Stomach smooth muscle (tissue), 2 donors: ENCODE results near the gene SHLD2.

ENCODE experiments used
- H3K27ac ChIP-seq: one replicate; pipeline ENCODE4 v1.7.0; 2013; ENCODE audit warnings: mild to moderate bottlenecking, low read length, inconsistent platforms
- H3K27me3 ChIP-seq, 2 donors: one replicate each; pipeline ENCODE4 v1.7.0; 2013; ENCODE audit warnings: low read length in 2 of 2; ENCODE audit not compliant: insufficient read depth in 2 of 2, control insufficient read depth in 1 of 2
- H3K36me3 ChIP-seq, 2 donors: one replicate each; pipeline ENCODE4 v1.7.0; 2013; ENCODE audit warnings: low read length in 2 of 2; ENCODE audit not compliant: control insufficient read depth in 2 of 2, insufficient read depth in 2 of 2
- H3K4me1 ChIP-seq: one replicate; pipeline ENCODE4 v1.7.0; 2013; ENCODE audit warnings: low read length; ENCODE audit not compliant: control insufficient read depth, insufficient read depth
- H3K4me3 ChIP-seq, 2 donors: one replicate each; pipeline ENCODE4 v1.7.0; 2013; ENCODE audit warnings: low read length in 2 of 2
- H3K9ac ChIP-seq, 2 donors: one replicate each; pipeline ENCODE4 v1.7.0; 2013; ENCODE audit warnings: low read length in 2 of 2, mild to moderate bottlenecking in 1 of 2
- H3K9me3 ChIP-seq, 2 donors: one replicate each; pipeline ENCODE4 v1.7.0; 2013; ENCODE audit warnings: low read length in 2 of 2; ENCODE audit not compliant: control insufficient read depth in 2 of 2
- donor health status: healthy.
- donor health status: Pancreatic carcinoma.

Gene SHLD2, protein sequence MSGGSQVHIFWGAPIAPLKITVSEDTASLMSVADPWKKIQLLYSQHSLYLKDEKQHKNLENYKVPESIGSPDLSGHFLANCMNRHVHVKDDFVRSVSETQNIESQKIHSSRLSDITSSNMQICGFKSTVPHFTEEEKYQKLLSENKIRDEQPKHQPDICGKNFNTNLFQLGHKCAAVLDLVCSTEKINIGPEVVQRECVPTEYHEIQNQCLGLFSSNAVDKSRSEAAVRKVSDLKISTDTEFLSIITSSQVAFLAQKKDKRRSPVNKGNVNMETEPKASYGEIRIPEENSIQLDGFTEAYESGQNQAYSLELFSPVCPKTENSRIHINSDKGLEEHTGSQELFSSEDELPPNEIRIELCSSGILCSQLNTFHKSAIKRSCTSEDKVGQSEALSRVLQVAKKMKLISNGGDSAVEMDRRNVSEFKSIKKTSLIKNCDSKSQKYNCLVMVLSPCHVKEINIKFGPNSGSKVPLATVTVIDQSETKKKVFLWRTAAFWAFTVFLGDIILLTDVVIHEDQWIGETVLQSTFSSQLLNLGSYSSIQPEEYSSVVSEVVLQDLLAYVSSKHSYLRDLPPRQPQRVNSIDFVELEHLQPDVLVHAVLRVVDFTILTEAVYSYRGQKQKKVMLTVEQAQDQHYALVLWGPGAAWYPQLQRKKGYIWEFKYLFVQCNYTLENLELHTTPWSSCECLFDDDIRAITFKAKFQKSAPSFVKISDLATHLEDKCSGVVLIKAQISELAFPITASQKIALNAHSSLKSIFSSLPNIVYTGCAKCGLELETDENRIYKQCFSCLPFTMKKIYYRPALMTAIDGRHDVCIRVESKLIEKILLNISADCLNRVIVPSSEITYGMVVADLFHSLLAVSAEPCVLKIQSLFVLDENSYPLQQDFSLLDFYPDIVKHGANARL

DNA sequence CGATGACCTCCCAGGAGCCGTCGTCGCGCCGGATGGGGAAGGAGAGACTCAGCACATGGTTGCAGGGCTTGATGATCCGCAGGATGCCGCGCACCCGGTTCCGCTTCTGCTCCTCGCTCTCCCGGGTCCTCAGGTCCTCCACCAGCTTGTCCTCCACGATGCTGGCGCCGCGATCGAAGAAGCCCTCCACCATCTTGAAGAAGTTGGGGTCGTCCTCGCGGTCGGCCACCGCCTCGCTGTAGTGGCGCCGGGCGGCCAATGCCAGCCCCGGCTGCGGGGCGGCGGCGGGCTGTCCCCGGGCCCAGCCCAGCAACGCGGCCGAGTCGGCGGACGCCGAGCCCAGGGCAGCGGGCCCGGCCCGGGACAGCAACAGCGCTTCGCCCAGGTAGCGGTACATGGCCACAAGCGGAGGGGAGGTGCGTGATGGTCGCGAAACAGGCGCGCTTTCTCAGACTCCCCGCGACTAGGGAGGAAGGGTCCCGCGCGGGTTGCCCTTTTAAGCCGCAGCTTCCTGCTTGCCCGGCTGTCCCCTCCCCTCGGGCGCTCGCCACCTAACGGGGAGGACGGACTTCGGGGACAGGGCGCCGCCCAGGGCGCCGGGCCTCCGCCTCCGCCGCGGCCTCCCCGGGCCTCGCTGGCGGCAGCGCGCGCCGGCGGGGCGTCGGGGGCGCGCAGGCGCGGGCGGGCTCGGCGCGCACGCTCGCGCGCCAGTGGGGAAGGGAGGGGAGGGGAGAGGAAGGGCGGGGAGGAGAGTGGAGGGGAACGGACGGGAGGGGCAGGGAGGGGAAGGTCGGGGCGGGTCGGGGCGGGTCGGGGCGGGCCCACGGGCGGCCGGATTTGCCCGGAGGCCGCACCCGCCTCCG, at the start of gene SHLD2, which contains the start of gene GLUD1:
Gene SHLD2 (plus strand): TSS at position 834 of the 863 bp plus-strand sequence. CDS start 56,149 bp downstream, outside the sequence.
Gene GLUD1 (minus strand): TSS at position 471 of the 863 bp plus-strand sequence. CDS start 74 bp downstream, at position 397.
- Histone ChIP-seq H3K27me3 (no peaks in the 10 kb centered on the region), H3K9ac (peak within 1 kb of the TSS; percentile 75 to 82), H3K27ac (peak within 1 kb of the TSS; percentile 77), H3K9me3 (no peaks in the 10 kb centered on the region), H3K36me3 (peaks cover 0 to 2% of the 10 kb centered on the region in 2 donors), H3K4me3 (peak within 1 kb of the TSS; percentile 89), H3K4me1 (peaks cover 9% of the 10 kb centered on the region)

DNA sequence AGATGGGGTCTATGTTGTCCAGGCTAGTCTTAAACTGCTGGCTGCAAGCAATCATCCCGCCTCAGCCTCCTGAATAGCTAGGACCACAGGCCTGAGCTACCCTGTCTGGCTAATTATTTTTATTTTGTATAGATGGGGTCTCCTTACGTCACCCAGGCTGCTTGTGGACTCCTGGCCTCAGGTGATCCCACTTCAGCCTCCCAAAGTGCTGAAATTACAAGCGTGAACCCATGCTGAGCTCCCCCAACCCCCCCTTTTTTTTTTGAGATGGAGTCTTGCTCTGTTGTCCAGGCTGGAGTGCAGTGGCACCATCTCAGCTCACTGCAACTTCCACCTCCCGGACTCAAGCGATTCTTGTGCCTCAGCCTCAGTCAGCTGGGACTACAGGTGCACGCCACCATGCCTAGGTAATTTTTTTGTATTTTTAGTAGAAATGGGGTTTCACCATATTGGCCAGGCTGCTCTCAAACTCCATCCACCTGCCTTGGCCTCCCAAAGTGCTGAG, 49.5 kb upstream of the SHLD2 start:
- Histone ChIP-seq H3K4me1 (no peaks in the 10 kb centered on the region), H3K4me3 (no peak overlapping the region), H3K36me3 (peaks cover 8 to 9% of the 10 kb centered on the region in 2 donors), H3K27me3 (no peaks in the 10 kb centered on the region), H3K9ac (no peak overlapping the region), H3K9me3 (no peaks in the 10 kb centered on the region), H3K27ac (no peak overlapping the region)

DNA sequence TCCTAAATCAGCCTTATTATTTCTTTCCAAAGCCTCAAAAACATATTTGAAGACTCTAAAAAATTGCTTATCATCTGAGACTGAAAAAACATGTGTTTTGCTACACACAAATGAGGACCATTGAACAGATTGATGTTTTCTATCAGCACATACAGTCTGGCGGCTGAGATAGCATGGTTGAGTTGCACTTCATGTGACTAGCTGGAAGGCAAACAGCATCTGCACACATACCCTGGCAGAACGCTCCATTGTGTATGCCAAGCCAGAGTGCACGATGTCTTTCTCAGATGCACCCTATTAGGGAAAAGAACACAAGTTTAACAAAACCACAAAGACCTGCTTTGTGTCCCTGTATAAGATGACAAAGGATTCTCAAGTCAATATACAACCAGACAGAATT, 41.9 kb upstream of the SHLD2 start:
- H3K27ac ChIP-seq: no peak overlapping the region
- no peaks in the 10 kb centered on the region for H3K27me3 ChIP-seq
- H3K4me3 ChIP-seq: no peak overlapping the region
- peaks cover 22 to 46% of the 10 kb centered on the region in 2 donors for H3K36me3 ChIP-seq
- H3K4me1 ChIP-seq: no peaks in the 10 kb centered on the region
- H3K9ac ChIP-seq: no peak overlapping the region
- H3K9me3 ChIP-seq: no peaks in the 10 kb centered on the region

DNA sequence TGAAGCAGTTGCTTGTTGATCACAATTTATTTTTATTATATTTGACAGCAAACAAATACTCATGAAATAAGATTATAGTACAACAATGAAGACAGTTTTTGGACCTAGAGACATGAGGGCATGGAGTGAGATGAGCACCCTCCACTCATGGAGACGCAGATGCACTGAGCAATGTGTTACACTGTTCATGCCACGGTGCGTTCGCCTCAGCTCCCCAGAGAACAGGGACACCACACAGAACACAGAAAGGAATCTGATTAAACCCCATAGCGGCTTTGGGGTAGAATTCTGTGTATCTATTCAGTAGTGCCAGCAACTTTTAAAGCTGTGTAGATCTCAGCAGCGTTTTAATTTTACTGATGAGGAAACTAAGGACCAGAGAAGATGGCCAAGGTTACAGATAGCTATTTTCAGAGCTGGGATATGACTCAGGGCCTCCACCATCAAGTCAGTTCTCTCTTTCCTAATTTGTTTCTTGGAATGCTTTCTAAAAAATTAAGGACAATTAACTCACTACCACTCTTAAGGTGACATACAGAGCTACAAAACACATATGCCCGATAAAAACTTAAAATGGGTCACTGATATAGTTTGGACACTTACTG, 41.3 kb upstream of the SHLD2 start:
- Histone ChIP-seq H3K9ac (no peak overlapping the region), H3K36me3 (peaks cover 27 to 48% of the 10 kb centered on the region in 2 donors)

DNA sequence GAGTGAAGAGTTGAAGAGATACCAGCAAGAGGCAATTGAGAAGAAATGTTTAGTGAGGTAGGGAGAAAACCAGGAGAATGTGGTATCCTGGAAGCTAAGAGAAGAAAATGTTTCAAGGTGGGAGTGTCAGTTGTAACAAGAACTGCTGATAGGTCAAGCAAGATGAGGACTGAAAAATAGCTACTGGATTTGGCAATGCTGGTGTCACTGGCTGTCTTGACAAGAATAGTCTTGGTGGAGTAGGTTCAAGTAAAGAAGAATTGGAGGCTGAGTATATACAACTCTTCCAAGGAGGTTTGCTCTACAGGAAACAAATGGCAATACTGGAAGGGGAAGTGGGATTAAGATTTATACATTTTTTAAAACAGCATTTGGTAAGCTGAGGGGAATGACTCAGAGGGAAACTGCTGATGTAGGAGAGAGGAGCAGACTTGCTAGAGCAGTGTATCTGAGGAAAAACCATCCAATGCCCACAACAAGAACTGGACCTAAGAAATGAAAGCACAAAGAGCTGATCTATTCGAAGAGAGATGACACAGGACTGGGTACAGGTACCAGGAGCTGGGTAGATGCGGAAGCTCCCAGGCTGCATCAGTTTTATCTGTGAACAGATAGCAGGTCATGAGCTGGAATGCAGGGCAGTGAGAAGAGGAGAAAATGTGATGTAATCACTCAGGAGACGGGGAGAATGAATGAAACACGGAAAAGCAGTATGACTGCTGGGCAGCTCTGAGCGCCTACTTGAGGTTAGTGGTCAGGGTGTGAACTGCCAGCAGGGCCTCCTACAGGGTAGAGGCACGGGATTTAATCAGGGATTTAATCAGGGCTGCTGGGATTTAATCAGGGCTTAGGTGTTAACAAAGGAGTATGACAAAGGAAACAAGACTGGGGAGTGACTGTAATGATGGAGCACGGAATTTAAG, 40.4 kb upstream of the SHLD2 start:
- H3K27ac ChIP-seq: no peak overlapping the region
- H3K27me3 ChIP-seq: no peaks in the 10 kb centered on the region
- H3K9me3 ChIP-seq: no peaks in the 10 kb centered on the region
- no peak overlapping the region for H3K4me3 ChIP-seq
- H3K36me3 ChIP-seq: peaks cover 35 to 50% of the 10 kb centered on the region in 2 donors
- no peak overlapping the region for H3K9ac ChIP-seq
- H3K4me1 ChIP-seq: no peaks in the 10 kb centered on the region

More for the DNA sequence above, 41.3 kb upstream of the SHLD2 start:
- Histone ChIP-seq H3K4me3 (no peak overlapping the region), H3K27ac (no peak overlapping the region), H3K27me3 (no peaks in the 10 kb centered on the region), H3K9me3 (no peaks in the 10 kb centered on the region), H3K4me1 (no peaks in the 10 kb centered on the region)

DNA sequence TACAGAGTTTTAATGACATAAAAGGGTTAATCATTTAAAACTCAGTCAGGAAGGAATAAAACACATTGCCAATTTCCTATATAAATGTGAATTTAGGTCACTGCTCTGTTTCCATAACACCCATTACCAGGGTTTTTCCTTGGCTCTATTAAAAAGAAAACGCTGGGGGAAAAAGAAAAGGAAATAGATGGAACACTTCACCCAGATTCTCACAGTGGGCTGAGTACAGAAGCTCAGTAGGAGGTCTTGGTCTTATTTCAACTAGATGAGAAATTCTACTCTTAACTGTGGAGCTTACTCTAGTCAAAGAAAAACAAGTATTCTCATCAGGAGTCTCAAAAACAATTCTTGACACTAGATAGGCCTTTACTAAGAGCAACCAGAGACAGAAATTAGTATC, 36.8 kb upstream of the SHLD2 start:
- no peaks in the 10 kb centered on the region for H3K27me3 ChIP-seq
- H3K4me1 ChIP-seq: no peaks in the 10 kb centered on the region
- H3K9me3 ChIP-seq: no peaks in the 10 kb centered on the region
- peaks cover 34 to 48% of the 10 kb centered on the region in 2 donors for H3K36me3 ChIP-seq
- no peak overlapping the region for H3K27ac ChIP-seq
- no peak overlapping the region for H3K9ac ChIP-seq
- H3K4me3 ChIP-seq: no peak overlapping the region

DNA sequence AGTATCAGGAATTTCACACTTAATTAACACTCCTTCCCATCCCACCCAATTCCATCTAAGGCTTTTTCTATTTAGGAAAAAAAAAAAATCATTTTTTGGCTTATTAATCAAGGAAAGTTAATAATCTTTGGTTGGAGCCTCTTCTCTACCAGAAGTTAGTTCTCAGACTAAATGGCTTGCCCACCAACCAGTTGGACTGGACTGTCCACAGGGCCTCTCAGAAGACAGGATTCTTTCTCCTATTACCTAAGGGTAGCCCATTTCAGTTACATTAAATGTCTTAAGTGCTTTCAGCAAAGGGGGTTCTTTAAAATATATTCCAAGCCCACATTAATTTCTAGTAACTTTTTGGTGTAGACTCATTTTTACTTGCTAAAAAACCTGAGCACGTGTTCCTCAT, 35.6 kb upstream of the SHLD2 start:
- Histone ChIP-seq H3K4me1 (no peaks in the 10 kb centered on the region), H3K27ac (no peak overlapping the region), H3K9ac (no peak overlapping the region), H3K9me3 (no peaks in the 10 kb centered on the region), H3K36me3 (peaks cover 31 to 39% of the 10 kb centered on the region in 2 donors), H3K4me3 (no peak overlapping the region), H3K27me3 (no peaks in the 10 kb centered on the region)

DNA sequence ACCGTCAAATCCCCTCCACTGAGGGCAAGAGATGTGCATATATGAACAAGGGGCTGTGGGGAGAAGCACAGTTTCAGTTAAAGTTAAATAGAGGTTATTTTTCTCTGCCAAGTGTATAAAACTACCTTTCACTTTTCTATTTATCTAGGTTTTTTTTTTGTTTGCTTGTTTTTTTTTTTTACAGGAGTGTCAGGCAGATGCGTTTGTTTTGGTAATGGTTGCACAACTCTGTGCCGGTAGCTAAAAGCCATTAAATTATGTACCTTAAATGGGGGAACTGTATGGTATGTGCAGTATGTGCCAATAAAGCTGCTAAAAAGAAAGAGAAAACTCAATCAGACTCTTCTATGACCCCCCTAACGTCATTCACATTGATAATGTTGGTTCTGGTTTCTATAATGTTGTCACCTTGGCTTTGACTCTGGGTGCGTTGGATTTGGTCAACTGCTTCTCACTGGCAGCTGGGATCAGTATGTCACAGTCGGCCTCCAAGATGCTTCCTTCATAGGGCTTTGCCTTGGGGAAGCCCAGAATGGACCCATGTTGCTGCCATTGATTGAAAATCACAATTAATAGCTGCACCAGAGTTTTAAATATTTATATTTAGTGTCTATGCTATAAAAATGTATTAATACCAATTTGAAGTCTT, 34.6 kb upstream of the SHLD2 start:
- no peak overlapping the region for H3K9ac ChIP-seq
- H3K4me3 ChIP-seq: no peak overlapping the region
- H3K9me3 ChIP-seq: no peaks in the 10 kb centered on the region
- peaks cover 33 to 35% of the 10 kb centered on the region in 2 donors for H3K36me3 ChIP-seq
- H3K27me3 ChIP-seq: no peaks in the 10 kb centered on the region
- no peak overlapping the region for H3K27ac ChIP-seq
- H3K4me1 ChIP-seq: no peaks in the 10 kb centered on the region

DNA sequence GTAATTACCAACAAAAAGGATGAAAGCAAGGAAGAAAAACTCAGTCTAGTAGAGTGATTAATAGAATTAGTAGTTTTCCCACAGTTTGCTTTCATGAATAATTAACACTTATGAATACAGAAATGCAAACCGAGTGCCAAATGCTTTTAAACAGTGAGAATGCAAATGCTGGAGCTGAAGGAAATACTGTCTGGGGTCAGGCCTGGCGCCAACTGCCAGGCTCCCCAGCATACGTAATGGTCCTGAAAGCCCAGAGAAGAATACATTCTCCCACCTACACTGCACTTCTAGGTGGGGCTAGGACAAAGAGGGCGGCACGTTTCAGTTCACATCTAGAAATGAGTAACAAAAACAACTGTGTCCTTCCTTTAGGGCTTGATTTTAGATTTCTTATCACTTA, 30.4 kb upstream of the SHLD2 start:
- H3K9ac ChIP-seq: no peak overlapping the region
- no peaks in the 10 kb centered on the region for H3K9me3 ChIP-seq
- H3K27ac ChIP-seq: no peak overlapping the region
- no peak overlapping the region for H3K4me3 ChIP-seq
- H3K36me3 ChIP-seq: peaks cover 37 to 49% of the 10 kb centered on the region in 2 donors
- no peaks in the 10 kb centered on the region for H3K4me1 ChIP-seq
- no peaks in the 10 kb centered on the region for H3K27me3 ChIP-seq
